ENCODE results near the gene CIZ1. TPM values are rescaled to one million over a fixed set of nuclear protein-coding genes. Genes with fewer than 3 reads are reported as not detected.
A peak's percentile ranks its signal among the peaks of the same experiment; 100 is the strongest.

Gene CIZ1
- total and polyA plus RNA-seq, 8 donors: 56.5 to 87.9 (median 77.4) TPM

DNA sequence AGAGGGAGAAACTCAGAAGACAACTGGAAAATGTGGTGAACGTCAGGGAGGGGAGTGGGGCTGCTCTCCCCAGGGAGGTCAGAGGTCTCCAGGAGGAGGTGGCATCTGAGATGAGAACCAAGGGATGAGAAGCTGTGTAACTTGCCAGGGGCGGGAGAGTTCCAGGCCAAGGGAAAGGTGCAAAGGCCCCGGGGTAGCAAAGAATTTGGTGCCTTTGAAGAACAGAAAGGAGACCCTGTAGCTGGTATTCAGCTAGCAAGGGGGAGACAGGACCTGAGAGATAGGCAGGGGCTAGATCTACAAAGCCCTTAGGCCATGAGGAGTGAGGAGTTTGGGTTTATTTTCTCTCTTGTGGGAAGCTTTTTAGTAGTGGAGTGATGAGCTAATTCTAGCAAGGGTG is 15.1 kb upstream of the CIZ1 start:
- 82 to 95% methylated on average over 3 of the region's 3 CpGs for WGBS, 2 donors
- DNase-seq (peak in 1 of 6 donors; percentile 10), ATAC-seq (no peak), FAIRE-seq (no peak)
- intact Hi-C loops (cut with DNase I): no loop called here
- H3K27me3 ChIP-seq: no peaks in the 10 kb centered on the region
- H3K4me3 ChIP-seq: no peak overlapping the region
- TF ChIP-seq CTCF (IDR thresholded peaks at IDR 0.05): no peak
- H3K36me3 ChIP-seq: no peaks in the 10 kb centered on the region
- H3K9me3 ChIP-seq: no peaks in the 10 kb centered on the region
- H3K4me1 ChIP-seq: peaks cover 0 to 15% (median 0%) of the 10 kb centered on the region in 3 donors
- no peak overlapping the region for H3K27ac ChIP-seq

DNA sequence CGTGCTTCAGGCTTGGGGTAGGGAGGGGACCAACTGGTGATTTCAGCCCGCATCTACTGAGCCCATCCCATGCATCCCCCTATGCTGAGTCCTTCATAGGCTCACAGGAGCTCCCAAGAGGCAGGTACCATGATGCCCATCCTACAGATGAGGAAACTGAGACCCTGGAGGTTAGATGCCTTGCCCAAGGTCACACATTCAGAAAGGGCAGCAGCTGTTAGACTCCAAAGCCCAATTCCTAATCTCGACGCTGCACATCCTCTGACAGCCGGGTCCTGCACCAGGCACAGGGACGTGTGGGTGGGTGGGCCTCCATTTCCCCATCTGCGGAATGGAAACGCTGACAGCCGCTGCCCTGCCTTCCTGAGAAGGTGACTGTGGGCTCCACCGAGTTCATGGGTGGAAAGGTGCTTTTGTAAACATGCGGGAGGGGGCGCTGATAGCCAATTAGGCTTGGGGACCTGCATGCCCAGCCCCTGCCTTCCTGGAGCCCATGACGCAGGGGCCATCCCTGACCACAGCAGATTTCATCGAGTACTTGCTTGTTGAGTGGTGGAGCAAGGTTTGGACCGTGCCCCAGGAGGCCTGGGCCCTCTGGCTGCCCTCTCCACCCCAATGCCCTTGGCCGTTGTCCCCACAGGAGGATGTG is 14.0 kb upstream of the CIZ1 start:
- H3K4me3 ChIP-seq: no peak overlapping the region
- ATAC-seq (no peak), DNase-seq (peak in 1 of 6 donors; percentile 23), FAIRE-seq (no peak)
- no peaks in the 10 kb centered on the region for H3K27me3 ChIP-seq
- H3K27ac ChIP-seq: no peak overlapping the region
- no peaks in the 10 kb centered on the region for H3K36me3 ChIP-seq
- no peak for TF ChIP-seq CTCF (IDR thresholded peaks at IDR 0.05)
- intact Hi-C loops (cut with DNase I): no loop called here
- peaks cover 0 to 6% (median 0%) of the 10 kb centered on the region in 3 donors for H3K4me1 ChIP-seq
- 74 to 79% methylated on average over 16 of the region's 16 CpGs for WGBS, 2 donors
- no peaks in the 10 kb centered on the region for H3K9me3 ChIP-seq

DNA sequence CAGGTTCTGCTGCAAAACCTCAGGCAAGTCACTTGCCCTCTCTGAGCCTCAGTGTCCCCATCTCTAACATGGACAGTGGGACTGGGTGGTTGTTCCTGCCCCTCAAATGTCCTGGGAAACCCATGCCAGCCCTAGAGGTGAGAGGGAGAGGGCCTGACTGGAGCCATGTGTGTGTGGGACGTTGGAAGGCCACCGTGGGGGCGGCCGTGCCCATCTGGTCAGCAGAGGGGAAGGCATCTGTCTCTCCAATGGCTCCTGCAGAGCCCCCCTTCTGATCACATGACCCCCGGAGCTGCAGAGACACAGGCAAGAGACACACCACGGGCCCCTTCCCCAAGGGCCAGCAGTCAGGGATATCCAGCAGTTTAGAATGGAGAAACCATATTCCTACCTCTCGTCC is 13.5 kb upstream of the CIZ1 start:
- Histone ChIP-seq H3K9me3 (no peaks in the 10 kb centered on the region), H3K27ac (no peak overlapping the region), H3K27me3 (no peaks in the 10 kb centered on the region), H3K4me1 (peaks cover 0 to 6% (median 0%) of the 10 kb centered on the region in 3 donors), H3K36me3 (no peaks in the 10 kb centered on the region), H3K4me3 (no peak overlapping the region)
- intact Hi-C loops (cut with DNase I): no loop called here
- 79 to 81% methylated on average over 7 of the region's 7 CpGs for WGBS, 2 donors
- DNase-seq (peak in 1 of 6 donors; percentile 14), FAIRE-seq (no peak), ATAC-seq (no peak)
- no peak for TF ChIP-seq CTCF (IDR thresholded peaks at IDR 0.05)

- intact Hi-C loops (cut with DNase I): no loop called here
- TF ChIP-seq CTCF (IDR thresholded peaks at IDR 0.05): no peak
- ATAC-seq (peak; percentile 49 to 71 (median 68)), FAIRE-seq (no peak), DNase-seq (peak in 3 of 6 donors; percentile 37 to 76 (median 53))
- peak overlapping the region; percentile 52 to 86 (median 66) for H3K4me3 ChIP-seq
- H3K27me3 ChIP-seq: no peaks in the 10 kb centered on the region
- H3K36me3 ChIP-seq: no peaks in the 10 kb centered on the region
- peak overlapping the region in 1 of 4 donors; percentile 8 for H3K27ac ChIP-seq
- peaks cover 0 to 6% (median 0%) of the 10 kb centered on the region in 3 donors for H3K4me1 ChIP-seq
- no peaks in the 10 kb centered on the region for H3K9me3 ChIP-seq
- WGBS, 2 donors: 5% methylated on average over 27 to 67 of the region's 67 CpGs
These were observed 12.6 kb upstream of the CIZ1 start for GRCh38 chr9:128203707-128204551.

All from pancreas (tissue), 10 donors.